SKM-1 treated with dmso at 0.1 percent for 144 hours (cell line): Measurements from ENCODE around the gene FOXC2.

Experiments used
- DNase-seq: peaks from one replicate; lab custom pipeline; 2025; ENCODE audit not compliant: unreplicated experiment; lab: John Stamatoyannopoulos, UW

The FOXC2 gene

DNA sequence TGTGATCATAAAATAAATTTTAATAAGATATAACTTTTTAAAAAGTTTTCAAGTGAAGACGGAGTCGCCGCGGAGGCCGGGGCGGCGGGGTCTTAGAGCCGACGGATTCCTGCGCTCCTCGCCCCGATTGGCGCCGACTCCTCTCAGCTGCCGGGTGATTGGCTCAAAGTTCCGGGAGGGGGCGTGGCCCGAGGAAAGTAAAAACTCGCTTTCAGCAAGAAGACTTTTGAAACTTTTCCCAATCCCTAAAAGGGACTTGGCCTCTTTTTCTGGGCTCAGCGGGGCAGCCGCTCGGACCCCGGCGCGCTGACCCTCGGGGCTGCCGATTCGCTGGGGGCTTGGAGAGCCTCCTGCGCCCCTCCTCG lies at the start of gene FOXC2:
FOXC2 (plus strand) TSS at position 229 of the 365 bp plus-strand sequence. CDS start 507 bp downstream, outside the sequence.
- DNase-seq, result no peak

GRCh38 chr16:86517033-86517432 lies 49.6 kb upstream of the FOXC2 start:
- DNase-seq, result no peak

GRCh38 chr16:86517652-86518258 lies 48.9 kb upstream of the FOXC2 start:
- DNase-seq, result peak; percentile 14

DNA sequence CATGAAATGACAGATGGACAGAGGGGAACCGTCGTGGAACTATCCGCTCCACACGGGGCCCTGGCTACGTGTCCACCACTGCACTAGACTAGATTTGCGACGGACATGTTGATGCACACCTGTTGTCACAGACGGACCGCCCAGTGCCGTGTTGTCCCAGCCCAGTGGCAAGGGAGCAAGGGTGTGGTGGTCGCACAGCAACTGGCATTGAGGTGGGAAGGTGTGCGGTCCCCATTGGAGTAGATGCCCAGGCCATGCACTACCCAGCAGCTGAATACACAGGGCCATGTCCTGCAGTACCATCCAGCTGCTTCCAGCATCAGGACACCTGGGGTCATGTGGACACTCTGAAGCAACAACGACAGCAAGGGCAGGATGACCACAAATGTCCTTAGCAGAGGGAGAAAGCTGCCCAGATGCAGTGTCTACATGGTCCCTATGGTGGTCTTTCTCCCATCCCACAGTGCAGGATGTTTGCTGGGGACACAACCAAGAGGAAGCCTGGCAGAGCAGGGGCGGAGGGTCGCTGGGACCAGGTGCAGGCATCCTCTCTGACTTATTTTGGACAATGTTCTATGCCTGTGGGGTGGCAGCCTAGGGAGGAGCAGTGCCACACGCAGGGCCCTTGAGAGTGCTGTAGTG lies 47.5 kb upstream of the FOXC2 start:
- DNase-seq, result no peak

DNA sequence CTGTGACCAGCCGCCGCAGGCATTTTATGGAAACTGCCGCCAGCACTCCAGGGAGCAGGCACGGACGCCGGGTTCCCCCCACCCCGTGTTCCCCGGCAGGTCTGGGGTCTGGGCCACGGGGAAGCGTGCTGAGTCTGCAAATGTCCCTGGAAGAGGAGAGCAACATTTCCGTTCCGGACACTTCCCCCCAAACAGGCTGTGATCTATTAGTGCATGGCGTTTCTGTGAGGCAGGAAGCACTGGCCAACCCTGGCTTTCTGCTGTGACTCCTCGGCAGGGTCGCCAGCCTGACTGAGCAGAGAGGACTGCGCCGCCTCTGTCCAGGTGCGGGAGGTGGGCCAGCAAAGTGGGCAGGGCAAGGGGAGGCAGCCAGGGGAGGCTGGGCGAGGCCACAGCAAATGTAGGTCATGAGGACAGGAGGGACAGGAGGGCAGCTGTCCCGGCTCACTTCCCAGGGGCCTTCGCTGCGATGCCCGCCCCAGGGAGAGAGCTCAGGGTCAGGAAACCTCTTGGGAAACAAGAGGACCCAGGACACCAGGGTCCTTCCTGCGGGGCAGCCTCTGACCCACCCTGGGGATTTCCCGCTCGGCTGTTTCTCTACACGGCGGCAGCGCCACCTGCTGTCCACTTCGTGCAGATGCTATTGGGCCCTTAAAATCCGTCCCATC lies 46.8 kb upstream of the FOXC2 start:
- peak; percentile 36 for DNase-seq

GRCh38 chr16:86520317-86521210 lies 46.1 kb upstream of the FOXC2 start:
- no peak for DNase-seq

GRCh38 chr16:86521236-86522197 lies 45.1 kb upstream of the FOXC2 start:
- DNase-seq, result no peak

- no peak for DNase-seq
Observed at GRCh38 chr16:86522634-86523033, 44.0 kb upstream of the FOXC2 start.

DNA sequence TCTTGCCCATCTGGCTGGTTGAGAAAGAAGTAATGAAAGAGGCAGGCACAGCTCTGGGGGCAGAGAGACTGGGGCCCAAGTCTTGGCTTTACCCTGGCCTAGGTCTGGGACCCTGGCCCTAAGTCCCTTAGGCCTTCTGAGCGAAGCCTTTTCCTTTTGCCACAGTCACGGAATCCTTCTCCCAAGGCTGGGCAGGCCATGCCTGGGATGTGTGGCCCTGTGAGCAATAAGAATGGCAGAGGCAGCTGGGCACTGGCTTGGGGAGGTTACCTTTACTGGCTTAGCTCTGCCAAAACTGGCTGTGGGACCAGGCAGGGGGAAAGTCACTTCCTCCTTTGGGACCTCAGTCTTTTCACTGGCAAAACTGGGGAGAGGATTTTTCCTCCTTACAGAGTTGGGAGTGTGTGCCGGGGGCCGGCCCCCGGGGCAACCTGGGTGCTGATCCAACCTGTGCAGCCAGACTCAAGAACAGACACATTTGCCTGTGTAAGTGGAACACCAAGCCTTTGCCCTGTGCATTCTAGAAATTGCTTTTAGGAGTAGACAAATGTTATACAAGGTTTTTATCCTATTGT lies 43.4 kb upstream of the FOXC2 start:
- no peak for DNase-seq

DNA sequence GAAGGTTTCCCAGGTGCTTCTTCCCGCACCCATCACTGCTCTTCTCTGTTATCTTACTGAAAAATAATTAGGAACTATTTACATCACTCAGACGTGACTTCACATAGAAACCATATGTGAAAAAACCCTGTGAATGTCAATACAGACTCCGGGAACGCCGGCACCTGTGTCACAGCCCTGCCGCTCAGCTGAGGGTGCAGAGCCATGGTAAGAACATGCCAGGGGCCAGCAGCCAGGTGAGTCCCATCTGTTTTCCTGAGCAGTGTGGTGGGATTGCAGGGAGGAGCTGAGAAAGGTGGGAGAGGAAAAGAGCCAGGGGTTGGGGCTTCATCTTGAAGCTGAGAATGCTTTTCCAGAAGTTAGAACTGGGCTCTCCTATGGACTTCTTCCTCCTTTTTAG lies 42.6 kb upstream of the FOXC2 start:
- no peak for DNase-seq

- no peak for DNase-seq
Observed at GRCh38 chr16:86525696-86526095, 40.9 kb upstream of the FOXC2 start.

GRCh38 chr16:86527366-86527765 lies 39.3 kb upstream of the FOXC2 start:
- no peak for DNase-seq

GRCh38 chr16:86528061-86528929 lies 38.3 kb upstream of the FOXC2 start:
- DNase-seq, result no peak

DNA sequence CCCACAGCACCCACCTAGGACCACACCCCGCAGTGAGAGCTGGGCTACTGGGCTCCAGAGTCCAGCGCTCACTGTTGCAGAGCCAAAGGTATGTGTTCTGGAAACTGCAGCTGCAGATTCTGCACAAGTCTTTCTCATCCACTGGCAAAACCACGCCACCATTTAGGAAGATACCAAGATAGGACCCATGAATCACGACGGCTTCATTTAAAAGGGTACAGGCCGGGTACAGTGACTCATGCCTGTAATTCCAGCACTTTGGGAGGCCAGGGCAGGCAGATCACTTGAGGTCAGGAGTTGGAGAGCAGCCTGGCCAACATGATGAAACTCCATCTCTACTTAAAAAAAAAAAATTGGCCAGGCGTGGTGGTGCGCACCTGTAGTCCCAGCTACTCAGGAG lies 37.5 kb upstream of the FOXC2 start:
- no peak for DNase-seq

DNA sequence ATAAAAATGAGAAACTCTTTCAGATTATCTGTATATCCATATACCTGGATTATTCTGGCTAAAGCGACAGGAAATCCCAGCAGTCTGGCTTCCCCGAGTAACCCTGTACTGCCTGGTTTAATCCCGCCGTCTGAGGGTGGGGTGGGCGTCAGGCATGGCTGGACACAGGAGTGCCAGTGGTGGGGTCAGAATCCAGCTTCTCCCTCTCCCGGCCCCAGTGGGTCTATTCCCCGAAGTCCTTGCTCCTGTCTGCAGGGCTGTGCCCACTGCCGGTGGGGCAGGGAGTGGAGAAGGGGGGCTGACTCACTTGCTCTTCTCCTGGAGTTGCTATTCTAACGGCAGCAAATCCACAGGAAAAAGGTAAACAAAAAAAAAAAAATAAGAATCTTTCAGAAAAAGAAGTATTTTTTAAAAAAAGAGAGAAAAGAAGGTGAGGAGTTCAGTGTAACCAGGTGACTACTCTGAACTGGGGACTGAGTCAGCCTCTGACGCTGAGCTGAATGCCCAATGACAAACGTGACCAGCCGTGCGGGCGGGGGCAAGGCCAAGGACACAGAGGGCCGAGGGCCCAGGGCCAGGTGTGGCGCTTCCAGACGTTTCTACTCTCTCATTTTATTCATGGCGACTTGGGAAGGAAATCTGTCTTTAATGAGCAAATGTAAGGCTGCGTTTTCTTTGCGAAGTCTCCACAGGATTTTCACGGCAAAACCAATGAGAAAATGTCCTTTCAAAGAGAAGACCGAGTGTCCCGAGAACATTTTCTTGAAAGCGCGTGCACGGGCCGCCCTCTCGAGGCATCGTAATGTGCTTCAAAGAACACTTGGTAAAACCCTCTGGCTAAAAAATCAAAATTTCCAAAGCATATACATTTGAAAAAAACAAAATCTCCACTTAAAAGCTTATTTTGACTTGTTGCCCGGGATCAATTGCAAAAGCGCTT lies 36.1 kb upstream of the FOXC2 start:
- DNase-seq, result no peak

DNA sequence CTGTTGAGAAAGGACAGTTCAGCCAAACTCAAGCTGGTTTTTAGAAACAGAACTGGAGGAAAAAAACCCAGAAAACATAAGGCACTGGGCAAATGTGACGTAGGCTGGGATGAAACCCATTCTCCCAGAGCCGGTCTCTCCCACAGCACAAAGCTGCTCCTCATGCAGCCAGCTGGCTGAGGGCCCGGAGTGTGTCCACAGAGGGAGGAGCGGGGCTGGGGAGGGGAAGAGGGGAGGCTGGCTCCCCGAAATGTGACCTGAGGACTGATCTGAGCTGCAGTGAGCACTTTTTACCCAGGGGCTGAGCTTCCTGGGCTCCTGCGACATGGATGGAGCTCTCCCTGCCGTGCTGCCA lies 35.5 kb upstream of the FOXC2 start:
- DNase-seq, result no peak

GRCh38 chr16:86531641-86532525 lies 34.7 kb upstream of the FOXC2 start:
- DNase-seq, result no peak
